AG04450 (cell line): ENCODE data around the gene GLIS1. TPM values are rescaled to one million over a fixed set of nuclear protein-coding genes. Genes with fewer than 3 reads are reported as not detected.

Source experiments
- CTCF ChIA-PET: fragments of 300-600, 350-600 bp; formaldehyde crosslinking; extraction: SDS; loops from one replicate; lab custom pipeline; 2022; ENCODE audit warnings: antibody characterized with exemption, inconsistent platforms; lab: Charles Lee
- POLR2A ChIA-PET: fragments of 350-600 bp; formaldehyde crosslinking; extraction: SDS; loops from one replicate; lab custom pipeline; 2021; ENCODE audit warnings: antibody characterized with exemption, inconsistent platforms; lab: Yijun Ruan, JAX
- DNase-seq: peaks from one replicate; pipeline ENCODE4 v3.0.0-alpha.2; 2011; ENCODE audit warnings: low read depth, low spot score
- H3K27ac ChIP-seq: one replicate; pipeline ENCODE4 v1.5.1; 2012; ENCODE audit warnings: low read depth, low read length, control low read depth
- H3K27me3 ChIP-seq: one replicate; pipeline ENCODE4 v1.6.0; 2012; ENCODE audit warnings: low read length; ENCODE audit not compliant: control insufficient read depth, insufficient read depth
- H3K4me3 ChIP-seq: 2 replicates; pipeline ENCODE4 v1.5.1; 2011; ENCODE audit warnings: mild to moderate bottlenecking, low read depth, low read length, control low read depth
- H3K9me3 ChIP-seq: 2 replicates; pipeline ENCODE4 v1.5.1; 2012; ENCODE audit warnings: low read length; ENCODE audit not compliant: control insufficient read depth, insufficient read depth
- CTCF ChIP-seq: IDR thresholded peaks from 2 replicates; pipeline ENCODE4 v1.5.1; 2011; ENCODE audit warnings: low read depth, low read length, control low read depth, inconsistent platforms
- polyA plus RNA-seq: library from polyadenylated mRNA; depleted of rRNA; stranded (reverse); fragments of >200 nt; gene quantifications from 2 replicates; pipeline ENCODE4 v1.2.3, GENCODE V29; 2011

Gene GLIS1
- polyA plus RNA-seq, 1 experiment: 0.77 TPM

GRCh38 chr1:53579221-53580008, 159.5 kb downstream of the GLIS1 start:
- no peak overlapping the region for H3K4me3 ChIP-seq
- ChIA-PET POLR2A (no interaction called here), CTCF (no interaction called here)
- no peaks in the 10 kb centered on the region for H3K9me3 ChIP-seq
- DNase-seq: no peak
- no peak overlapping the region for H3K27ac ChIP-seq
- H3K27me3 ChIP-seq: no peaks in the 10 kb centered on the region
- TF ChIP-seq CTCF: no peak

GRCh38 chr1:53578358-53578757, 160.6 kb downstream of the GLIS1 start:
- POLR2A ChIA-PET: no interaction called here
- no peaks in the 10 kb centered on the region for H3K27me3 ChIP-seq
- TF ChIP-seq CTCF: no peak
- CTCF ChIA-PET: no interaction called here
- H3K4me3 ChIP-seq: no peak overlapping the region
- DNase-seq: no peak
- H3K9me3 ChIP-seq: no peaks in the 10 kb centered on the region
- no peak overlapping the region for H3K27ac ChIP-seq

GRCh38 chr1:53577761-53578100, 161.2 kb downstream of the GLIS1 start:
- Histone ChIP-seq H3K9me3 (no peaks in the 10 kb centered on the region), H3K27me3 (no peaks in the 10 kb centered on the region), H3K27ac (no peak overlapping the region), H3K4me3 (no peak overlapping the region)
- DNase-seq: no peak
- ChIA-PET POLR2A (no interaction called here), CTCF (no interaction called here)
- no peak for TF ChIP-seq CTCF

GRCh38 chr1:53576866-53577760, 161.9 kb downstream of the GLIS1 start:
- no peak for DNase-seq
- H3K27me3 ChIP-seq: no peaks in the 10 kb centered on the region
- ChIA-PET POLR2A (no interaction called here), CTCF (interaction anchor here (0.5 kb wide), 1 partner anchor 177 kb away, joined by 3 read pairs; no protein-coding TSS in a partner anchor)
- no peak for TF ChIP-seq CTCF
- H3K27ac ChIP-seq: no peak overlapping the region
- H3K9me3 ChIP-seq: no peaks in the 10 kb centered on the region
- H3K4me3 ChIP-seq: no peak overlapping the region

GRCh38 chr1:53576381-53576801, 162.6 kb downstream of the GLIS1 start:
- ChIA-PET POLR2A (no interaction called here), CTCF (interaction anchor here (0.5 to 0.6 kb wide), 2 partner anchors 178 to 186 kb away, joined by 3 read pairs; no protein-coding TSS in a partner anchor)
- no peak overlapping the region for H3K27ac ChIP-seq
- no peaks in the 10 kb centered on the region for H3K9me3 ChIP-seq
- no peak for DNase-seq
- no peak for TF ChIP-seq CTCF
- H3K27me3 ChIP-seq: no peaks in the 10 kb centered on the region
- H3K4me3 ChIP-seq: no peak overlapping the region
